Hepatocyte (in vitro differentiated cells): ENCODE results near the gene C19orf25. TPM values are rescaled to one million over a fixed set of nuclear protein-coding genes. Genes with fewer than 3 reads are reported as not detected.
"Not testable (repeated sequence)": the region's sequence is repeated elsewhere in the genome, so short reads cannot be mapped to it uniquely, and the experiment has no call there.

Experiments
- DNase-seq: peaks from one replicate; pipeline ENCODE4 v3.0.0-alpha.2; 2016; ENCODE audit warnings: low spot score
- H2AFZ ChIP-seq: fragments of 200-600 bp; sonication (generic); 2 replicates; pipeline ENCODE4 v1.6.0; 2016; ENCODE audit warnings: antibody characterized with exemption, mild to moderate bottlenecking
- H3K27ac ChIP-seq: fragments of 200-600 bp; sonication (generic); 2 replicates; pipeline ENCODE4 v1.5.1; 2016; ENCODE audit warnings: mild to moderate bottlenecking
- H3K27me3 ChIP-seq: fragments of 200-600 bp; sonication (generic); 2 replicates; pipeline ENCODE4 v1.6.1; 2016
- H3K36me3 ChIP-seq: fragments of 200-600 bp; sonication (generic); replicated peaks from 2 replicates; pipeline ENCODE4 v1.5.1; 2016; ENCODE audit warnings: low read depth; ENCODE audit not compliant: insufficient read depth
- H3K4me1 ChIP-seq: fragments of 200-600 bp; sonication (generic); 2 replicates; pipeline ENCODE4 v1.5.1; 2016; ENCODE audit warnings: mild to moderate bottlenecking, moderate library complexity; ENCODE audit not compliant: insufficient read depth
- H3K4me2 ChIP-seq: fragments of 200-600 bp; sonication (generic); 2 replicates; pipeline ENCODE4 v1.6.0; 2016
- H3K4me3 ChIP-seq: fragments of 200-600 bp; sonication (generic); 2 replicates; pipeline ENCODE4 v1.5.1; 2016; ENCODE audit warnings: mild to moderate bottlenecking
- H3K79me2 ChIP-seq: fragments of 200-600 bp; sonication (generic); 2 replicates; pipeline ENCODE4 v1.6.0; 2017; ENCODE audit warnings: mild to moderate bottlenecking
- H3K9me2 ChIP-seq: fragments of 200-600 bp; sonication (generic); replicated peaks from 2 replicates; pipeline ENCODE4 v1.6.0; 2017; ENCODE audit warnings: mild to moderate bottlenecking; ENCODE audit not compliant: insufficient read depth
- H3K9me3 ChIP-seq: fragments of 200-600 bp; sonication (generic); 2 replicates; pipeline ENCODE4 v1.5.1; 2016; ENCODE audit warnings: low read depth, mild to moderate bottlenecking
- H4K20me1 ChIP-seq: fragments of 200-600 bp; sonication (generic); 2 replicates; pipeline ENCODE4 v1.6.0; 2016; ENCODE audit warnings: mild to moderate bottlenecking; ENCODE audit not compliant: insufficient read depth, poor library complexity, severe bottlenecking
- CTCF ChIP-seq: fragments of 200-600 bp; sonication (generic); IDR thresholded peaks from 2 replicates; pipeline ENCODE4 v1.5.1; 2016; ENCODE audit warnings: antibody characterized with exemption, mild to moderate bottlenecking; ENCODE audit not compliant: poor library complexity
- EZH2 ChIP-seq: fragments of 200-600 bp; sonication (generic); IDR thresholded peaks from 2 replicates; pipeline ENCODE4 v1.6.1; 2016; ENCODE audit warnings: antibody characterized with exemption, mild to moderate bottlenecking, borderline replicate concordance
- EZH2phosphoT487 ChIP-seq: fragments of 200-600 bp; sonication (generic); IDR thresholded peaks from one replicate; pipeline ENCODE4 v1.6.1; 2018; ENCODE audit warnings: antibody characterized with exemption, mild to moderate bottlenecking, low read depth, moderate library complexity; ENCODE audit not compliant: unreplicated experiment, severe bottlenecking
- WGBS: methylation state at CpG from one replicate; pipeline ENCODE4 v1.1.6; 2016; ENCODE audit warnings: low lambda C conversion rate; ENCODE audit errors: missing lambda C conversion rate; 5-methylcytosine and 5-hydroxymethylcytosine counted together
- polyA plus RNA-seq: library from polyadenylated mRNA; unstranded; fragments of >200 nt; fragmentation: Nextera tagmentation; extraction: Ambion mirVana; gene quantifications from 2 replicates; pipeline ENCODE4 v1.2.1, GENCODE V29; 2016
- total RNA-seq: library from RNA; depleted of rRNA; stranded (reverse); fragments of >200 nt; gene quantifications from 2 replicates; pipeline ENCODE4 v1.2.3, GENCODE V29; 2014

C19orf25 gene
- total and polyA plus RNA-seq, 2 experiments from 2014 or later = 36.3 to 43.6 TPM

- WGBS = 93% methylated on average over 25 of the region's 25 CpGs
- Histone ChIP-seq H3K9me3 (no peaks in the 10 kb centered on the region), H2AFZ (no peak overlapping the region), H3K4me2 (no peak overlapping the region), H3K4me1 (peaks cover 21% of the 10 kb centered on the region), H3K27ac (no peak overlapping the region), H3K27me3 (peaks cover 11% of the 10 kb centered on the region), H4K20me1 (peaks cover 41% of the 10 kb centered on the region), H3K36me3 (no peaks in the 10 kb centered on the region), H3K9me2 (no peaks in the 10 kb centered on the region), H3K4me3 (no peak overlapping the region), H3K79me2 (peaks cover 28% of the 10 kb centered on the region)
- DNase-seq = no peak
- TF ChIP-seq EZH2 = no peak
- no peak for TF ChIP-seq CTCF
- no peak for TF ChIP-seq EZH2phosphoT487
Measured at GRCh38 chr19:1441677-1442438, 37.2 kb downstream of the C19orf25 start.

GRCh38 chr19:1441022-1441426, 38.0 kb downstream of the C19orf25 start:
- 94% methylated on average over 8 of the region's 9 CpGs for WGBS
- Histone ChIP-seq H3K27ac (no peak overlapping the region), H3K27me3 (peaks cover 4% of the 10 kb centered on the region), H3K4me3 (no peak overlapping the region), H3K9me2 (no peaks in the 10 kb centered on the region), H3K4me1 (peaks cover 19% of the 10 kb centered on the region), H4K20me1 (peaks cover 41% of the 10 kb centered on the region), H2AFZ (no peak overlapping the region), H3K79me2 (peaks cover 28% of the 10 kb centered on the region), H3K36me3 (no peaks in the 10 kb centered on the region), H3K9me3 (no peaks in the 10 kb centered on the region), H3K4me2 (no peak overlapping the region)
- no peak for DNase-seq
- TF ChIP-seq EZH2 (no peak), CTCF (no peak), EZH2phosphoT487 (no peak)

GRCh38 chr19:1440418-1440801, 38.6 kb downstream of the C19orf25 start:
- H2AFZ ChIP-seq = no peak overlapping the region
- H4K20me1 ChIP-seq = peaks cover 41% of the 10 kb centered on the region
- no peaks in the 10 kb centered on the region for H3K9me2 ChIP-seq
- no peaks in the 10 kb centered on the region for H3K9me3 ChIP-seq
- no peaks in the 10 kb centered on the region for H3K36me3 ChIP-seq
- 94% methylated on average over 14 of the region's 15 CpGs for WGBS
- H3K4me3 ChIP-seq = no peak overlapping the region
- H3K27ac ChIP-seq = no peak overlapping the region
- peak overlapping the region; percentile 98 for H3K4me2 ChIP-seq
- TF ChIP-seq EZH2phosphoT487 (no peak), CTCF (no peak), EZH2 (no peak)
- peaks cover 2% of the 10 kb centered on the region for H3K27me3 ChIP-seq
- H3K79me2 ChIP-seq = peaks cover 28% of the 10 kb centered on the region
- H3K4me1 ChIP-seq = peaks cover 17% of the 10 kb centered on the region
- no peak for DNase-seq

GRCh38 chr19:1439525-1440417, 39.2 kb downstream of the C19orf25 start:
- not testable (repeated sequence) for H3K9me2 ChIP-seq, H3K36me3 ChIP-seq, H3K27me3 ChIP-seq, DNase-seq, H2AFZ ChIP-seq, H3K9me3 ChIP-seq, H3K27ac ChIP-seq
- WGBS = 85% methylated on average over 57 of the region's 57 CpGs
- H3K79me2 ChIP-seq = peaks cover 28% of the 10 kb centered on the region
- H3K4me2 ChIP-seq = peak overlapping the region; percentile 98
- H4K20me1 ChIP-seq = peaks cover 41% of the 10 kb centered on the region
- H3K4me1 ChIP-seq = peaks cover 14% of the 10 kb centered on the region
- peak overlapping the region; percentile 59 for H3K4me3 ChIP-seq
